HCT116 (cell line): ENCODE data around the gene WWOX. TPM values are rescaled to one million over a fixed set of nuclear protein-coding genes. Genes with fewer than 3 reads are reported as not detected.

Experiments
- ATAC-seq: fragments of 200-7000 bp; cut with Tn5 transposase; 2 replicates; pipeline ENCODE4 v1.9.1; 2020; ENCODE audit warnings: mild to moderate bottlenecking, moderate library complexity
- BruUV-seq: library from RNA; stranded (reverse); fragments of 400-500 nt; replicated peaks from 2 replicates; lab custom pipeline; 2021; lab: Mats Ljungman, UMichigan
- CTCF ChIA-PET: fragments of 300-600 bp; sonication (Branson Sonifier 250); formaldehyde crosslinking; loops from one replicate; lab custom pipeline; 2021; ENCODE audit warnings: antibody characterized with exemption; lab: Charles Lee
- POLR2A ChIA-PET: fragments of 300-600, 350-600 bp; sonication (Branson Sonifier 250); formaldehyde crosslinking; loops from one replicate; lab custom pipeline; 2021; ENCODE audit warnings: antibody characterized with exemption; lab: Charles Lee
- RAD21 ChIA-PET, 2 experiments: fragments of 300-600 bp; sonication (Branson Sonifier 250); formaldehyde crosslinking; loops; one replicate each; lab custom pipeline; 2023; ENCODE audit warnings: low total read pairs in 2 of 2; ENCODE audit not compliant: uncharacterized antibody in 2 of 2, unreplicated experiment in 2 of 2, low non-redundant PET in 1 of 2; lab: Charles Lee
- DNase-seq: peaks from one replicate; pipeline ENCODE4 v3.0.0-alpha.2; 2010; ENCODE audit warnings: low read depth, low spot score
- H2AFZ ChIP-seq: fragments of 200-600 bp; shearing (Covaris generic), sonication (generic); 2 replicates; pipeline ENCODE4 v1.6.1; 2017; ENCODE audit warnings: low read depth, mixed run types, mixed read lengths, antibody characterized with exemption, low read length; ENCODE audit not compliant: poor library complexity, severe bottlenecking
- H3K27ac ChIP-seq: 2 replicates; pipeline ENCODE4 v1.5.1; 2012; ENCODE audit warnings: low read depth, low read length
- H3K27me3 ChIP-seq: fragments of 200-600 bp; sonication (generic); 2 replicates; pipeline ENCODE4 v1.6.1; 2016; ENCODE audit warnings: mixed run types, low read length, mixed read lengths; ENCODE audit not compliant: insufficient read depth
- H3K36me3 ChIP-seq, 2 experiments: fragments of 200-500 bp in 1 of 2; fragments of 200-600 bp in 1 of 2; sonication (Bioruptor generic) in 1 of 2; sonication (generic) in 1 of 2; 2 replicates each; pipeline versions ENCODE4 v1.5.1 to v1.6.1; 2014 to 2016; ENCODE audit warnings: low read length in 2 of 2, inconsistent platforms in 1 of 2, mixed read lengths in 1 of 2, mixed run types in 1 of 2; ENCODE audit not compliant: insufficient read depth in 2 of 2, control insufficient read depth in 1 of 2
- H3K4me1 ChIP-seq, 2 experiments: fragments of 200-600 bp in 1 of 2; sonication (generic) in 1 of 2; 2 replicates each; pipeline versions ENCODE4 v1.5.1 to v1.6.1; 2012 to 2017; ENCODE audit warnings: low read length in 2 of 2, inconsistent platforms in 1 of 2, mild to moderate bottlenecking in 1 of 2, mixed read lengths in 1 of 2, mixed run types in 1 of 2, moderate library complexity in 1 of 2; ENCODE audit not compliant: insufficient read depth in 2 of 2, control insufficient read depth in 1 of 2
- H3K4me2 ChIP-seq: fragments of 200-600 bp; sonication (generic); 2 replicates; pipeline ENCODE4 v1.6.1; 2017; ENCODE audit warnings: mixed run types, low read length, mixed read lengths
- H3K4me3 ChIP-seq, 2 experiments: fragments of 200-600 bp in 1 of 2; sonication (generic) in 1 of 2; replicated peaks in 1 of 2; 2 replicates each; pipeline ENCODE4 v1.5.1; 2011 to 2016; ENCODE audit warnings: low read length in 2 of 2, control low read depth in 1 of 2, low read depth in 1 of 2, mild to moderate bottlenecking in 1 of 2, mixed read lengths in 1 of 2, mixed run types in 1 of 2
- H3K79me2 ChIP-seq: fragments of 200-600 bp; sonication (generic); 2 replicates; pipeline ENCODE4 v1.6.1; 2017; ENCODE audit warnings: mild to moderate bottlenecking, mixed run types, low read length, moderate library complexity, mixed read lengths; ENCODE audit not compliant: insufficient read depth
- H3K9ac ChIP-seq: fragments of 200-600 bp; sonication (generic); 2 replicates; pipeline ENCODE4 v1.6.1; 2016; ENCODE audit warnings: low read length, mixed read lengths
- H3K9me2 ChIP-seq: fragments of 200-600 bp; sonication (generic), shearing (Covaris generic); 2 replicates; pipeline ENCODE4 v1.6.1; 2017; ENCODE audit warnings: mixed run types, mild to moderate bottlenecking, moderate library complexity; ENCODE audit not compliant: insufficient read depth
- H3K9me3 ChIP-seq, 2 experiments: fragments of 200-500 bp in 1 of 2; fragments of 200-600 bp in 1 of 2; sonication (Bioruptor generic) in 1 of 2; sonication (generic) in 1 of 2; 2 replicates each; pipeline ENCODE4 v1.6.1; 2014 to 2017; ENCODE audit warnings: low read length in 2 of 2, mixed read lengths in 2 of 2, inconsistent platforms in 1 of 2, low read depth in 1 of 2, mild to moderate bottlenecking in 1 of 2, mixed run types in 1 of 2, moderate library complexity in 1 of 2; ENCODE audit not compliant: control insufficient read depth in 1 of 2, insufficient read depth in 1 of 2
- H4K20me1 ChIP-seq: fragments of 200-600 bp; sonication (generic), shearing (Covaris generic); 2 replicates; pipeline ENCODE4 v1.6.1; 2017; ENCODE audit warnings: mixed run types, mild to moderate bottlenecking, moderate library complexity; ENCODE audit not compliant: insufficient read depth
- CBX3 ChIP-seq: IDR thresholded peaks from 2 replicates; pipeline ENCODE4 v1.6.1; 2012; ENCODE audit warnings: low read depth
- CEBPB ChIP-seq: IDR thresholded peaks from 2 replicates; pipeline ENCODE4 v1.6.1; 2012; ENCODE audit warnings: low read depth
- ELF1 ChIP-seq: IDR thresholded peaks from 2 replicates; pipeline ENCODE4 v1.6.1; 2012; ENCODE audit warnings: low read depth, borderline replicate concordance
- EZH2 ChIP-seq: fragments of 200-600 bp; sonication (generic); IDR thresholded peaks from 2 replicates; pipeline ENCODE4 v1.6.1; 2017; ENCODE audit warnings: antibody characterized with exemption, mixed run types
- EZH2phosphoT487 ChIP-seq: fragments of 200-600 bp; IDR thresholded peaks from 2 replicates; pipeline ENCODE4 v1.6.1; 2018; ENCODE audit warnings: antibody characterized with exemption, borderline replicate concordance
- JUND ChIP-seq: IDR thresholded peaks from 2 replicates; pipeline ENCODE4 v1.6.1; 2012
- POLR2A ChIP-seq: IDR thresholded peaks from 2 replicates; pipeline ENCODE4 v1.7.0; 2011; ENCODE audit warnings: borderline replicate concordance; ENCODE audit not compliant: insufficient read depth, insufficient read length; ENCODE audit errors: extremely low read depth
- POLR2AphosphoS5 ChIP-seq: IDR thresholded peaks from 2 replicates; pipeline ENCODE4 v1.6.1; 2011; ENCODE audit warnings: mild to moderate bottlenecking, low read depth, low read length, moderate library complexity
- RAD21 ChIP-seq: IDR thresholded peaks from 2 replicates; pipeline ENCODE4 v1.6.1; 2012; ENCODE audit warnings: low read depth, mild to moderate bottlenecking
- SP1 ChIP-seq: IDR thresholded peaks from 2 replicates; pipeline ENCODE4 v1.6.1; 2012; ENCODE audit warnings: low read depth
- SRF ChIP-seq: IDR thresholded peaks from 2 replicates; pipeline ENCODE4 v1.6.1; 2012; ENCODE audit warnings: low read depth
- TCF7L2 ChIP-seq: IDR thresholded peaks from 2 replicates; pipeline ENCODE4 v1.7.0; 2011; ENCODE audit warnings: borderline replicate concordance, inconsistent platforms; ENCODE audit not compliant: insufficient read depth, insufficient read length; ENCODE audit errors: extremely low read depth
- ZFX ChIP-seq: fragments of 450-650 bp; IDR thresholded peaks from 2 replicates; pipeline ENCODE4 v1.6.1; 2017
- intact Hi-C: fragments of 100-400 bp; cut with micrococcal nuclease; formaldehyde crosslinking; loops from 2 replicates; pipeline ENCODE4 v1.10.0; 2022
- total RNA-seq: library from RNA; stranded (reverse); gene quantifications from one replicate; pipeline ENCODE4 v1.2.1, GENCODE V29; 2021; ENCODE audit not compliant: unreplicated experiment
- TF ChIP-seq, protein P1 (sequence below): IDR thresholded peaks from 2 replicates; pipeline ENCODE4 v1.6.1; 2012; ENCODE audit warnings: low read depth
- TF ChIP-seq, protein P2 (sequence below): IDR thresholded peaks from 2 replicates; pipeline ENCODE4 v1.6.1; 2011; ENCODE audit warnings: mild to moderate bottlenecking, low read length, moderate library complexity; ENCODE audit not compliant: insufficient replicate concordance; ENCODE audit errors: extremely low read depth
- TF ChIP-seq, protein P3 (sequence below): IDR thresholded peaks from 2 replicates; pipeline ENCODE4 v1.6.1; 2012
- TF ChIP-seq, protein P4 (sequence below): IDR thresholded peaks from 2 replicates; pipeline ENCODE4 v1.6.1; 2012
- TF ChIP-seq, protein P5 (sequence below), 3 experiments: fragments of 200-600 bp in 1 of 3; sonication (generic) in 1 of 3; IDR thresholded peaks in 2 of 3; conservative IDR thresholded peaks in 1 of 3; 2 replicates each; pipeline ENCODE4 v1.5.1; 2012 to 2017; ENCODE audit warnings: low read depth in 2 of 3, low read length in 2 of 3, antibody characterized with exemption in 1 of 3, borderline replicate concordance in 1 of 3, control low read depth in 1 of 3, mild to moderate bottlenecking in 1 of 3, mixed read lengths in 1 of 3, mixed run types in 1 of 3, moderate library complexity in 1 of 3; ENCODE audit not compliant: insufficient read depth in 1 of 3

WWOX gene
- total RNA-seq, 1 experiment from 2014 or later, result 13.7 TPM

DNA sequence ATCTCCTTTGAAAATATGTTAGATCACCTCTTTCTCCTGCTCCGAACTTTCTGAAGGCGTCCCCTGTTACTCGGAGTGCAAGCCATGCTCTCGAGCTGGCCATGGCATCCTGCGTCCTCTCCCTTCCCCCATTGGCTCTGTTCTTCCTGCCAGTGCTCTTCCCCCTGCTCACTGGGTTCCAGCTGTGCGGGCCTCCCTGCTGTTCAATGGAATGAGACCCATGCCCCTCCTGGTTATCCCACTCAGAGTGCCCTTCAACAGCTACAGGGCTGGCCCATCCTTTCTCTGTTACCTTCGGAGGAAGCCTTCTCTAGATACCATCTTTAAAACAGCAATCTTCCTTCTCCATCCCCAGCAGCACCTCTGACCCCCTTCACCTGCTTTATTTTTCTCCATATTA, 996.8 kb downstream of the WWOX start:
- no peaks in the 10 kb centered on the region for H3K4me1 ChIP-seq
- BruUV-seq, result no TSS peak
- peaks cover 0 to 3% of the 10 kb centered on the region in 2 experiments; a peak in 2 of 4 replicates for H3K9me3 ChIP-seq
- no peaks in the 10 kb centered on the region for H3K27me3 ChIP-seq
- ATAC-seq, result no peak
- no peak overlapping the region for H2AFZ ChIP-seq
- no peak overlapping the region for H3K27ac ChIP-seq
- H3K9ac ChIP-seq, result no peak overlapping the region
- no peaks in the 10 kb centered on the region for H3K79me2 ChIP-seq
- ChIA-PET RAD21 (no interaction called here), POLR2A (no interaction called here), CTCF (no interaction called here)
- H3K4me2 ChIP-seq, result no peak overlapping the region
- H3K36me3 ChIP-seq, result no peaks in the 10 kb centered on the region
- intact Hi-C loops, result no loop called here
- H3K4me3 ChIP-seq, result no peak overlapping the region
- H3K9me2 ChIP-seq, result no peaks in the 10 kb centered on the region
- DNase-seq, result no peak
- no peaks in the 10 kb centered on the region for H4K20me1 ChIP-seq
- no peak for TF ChIP-seq ZFX
- no peak for TF ChIP-seq SRF
- TF ChIP-seq, protein P1, sequence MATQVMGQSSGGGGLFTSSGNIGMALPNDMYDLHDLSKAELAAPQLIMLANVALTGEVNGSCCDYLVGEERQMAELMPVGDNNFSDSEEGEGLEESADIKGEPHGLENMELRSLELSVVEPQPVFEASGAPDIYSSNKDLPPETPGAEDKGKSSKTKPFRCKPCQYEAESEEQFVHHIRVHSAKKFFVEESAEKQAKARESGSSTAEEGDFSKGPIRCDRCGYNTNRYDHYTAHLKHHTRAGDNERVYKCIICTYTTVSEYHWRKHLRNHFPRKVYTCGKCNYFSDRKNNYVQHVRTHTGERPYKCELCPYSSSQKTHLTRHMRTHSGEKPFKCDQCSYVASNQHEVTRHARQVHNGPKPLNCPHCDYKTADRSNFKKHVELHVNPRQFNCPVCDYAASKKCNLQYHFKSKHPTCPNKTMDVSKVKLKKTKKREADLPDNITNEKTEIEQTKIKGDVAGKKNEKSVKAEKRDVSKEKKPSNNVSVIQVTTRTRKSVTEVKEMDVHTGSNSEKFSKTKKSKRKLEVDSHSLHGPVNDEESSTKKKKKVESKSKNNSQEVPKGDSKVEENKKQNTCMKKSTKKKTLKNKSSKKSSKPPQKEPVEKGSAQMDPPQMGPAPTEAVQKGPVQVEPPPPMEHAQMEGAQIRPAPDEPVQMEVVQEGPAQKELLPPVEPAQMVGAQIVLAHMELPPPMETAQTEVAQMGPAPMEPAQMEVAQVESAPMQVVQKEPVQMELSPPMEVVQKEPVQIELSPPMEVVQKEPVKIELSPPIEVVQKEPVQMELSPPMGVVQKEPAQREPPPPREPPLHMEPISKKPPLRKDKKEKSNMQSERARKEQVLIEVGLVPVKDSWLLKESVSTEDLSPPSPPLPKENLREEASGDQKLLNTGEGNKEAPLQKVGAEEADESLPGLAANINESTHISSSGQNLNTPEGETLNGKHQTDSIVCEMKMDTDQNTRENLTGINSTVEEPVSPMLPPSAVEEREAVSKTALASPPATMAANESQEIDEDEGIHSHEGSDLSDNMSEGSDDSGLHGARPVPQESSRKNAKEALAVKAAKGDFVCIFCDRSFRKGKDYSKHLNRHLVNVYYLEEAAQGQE, result no peak
- no peak for TF ChIP-seq JUND
- TF ChIP-seq, protein P2, sequence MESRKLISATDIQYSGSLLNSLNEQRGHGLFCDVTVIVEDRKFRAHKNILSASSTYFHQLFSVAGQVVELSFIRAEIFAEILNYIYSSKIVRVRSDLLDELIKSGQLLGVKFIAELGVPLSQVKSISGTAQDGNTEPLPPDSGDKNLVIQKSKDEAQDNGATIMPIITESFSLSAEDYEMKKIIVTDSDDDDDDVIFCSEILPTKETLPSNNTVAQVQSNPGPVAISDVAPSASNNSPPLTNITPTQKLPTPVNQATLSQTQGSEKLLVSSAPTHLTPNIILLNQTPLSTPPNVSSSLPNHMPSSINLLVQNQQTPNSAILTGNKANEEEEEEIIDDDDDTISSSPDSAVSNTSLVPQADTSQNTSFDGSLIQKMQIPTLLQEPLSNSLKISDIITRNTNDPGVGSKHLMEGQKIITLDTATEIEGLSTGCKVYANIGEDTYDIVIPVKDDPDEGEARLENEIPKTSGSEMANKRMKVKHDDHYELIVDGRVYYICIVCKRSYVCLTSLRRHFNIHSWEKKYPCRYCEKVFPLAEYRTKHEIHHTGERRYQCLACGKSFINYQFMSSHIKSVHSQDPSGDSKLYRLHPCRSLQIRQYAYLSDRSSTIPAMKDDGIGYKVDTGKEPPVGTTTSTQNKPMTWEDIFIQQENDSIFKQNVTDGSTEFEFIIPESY, result no peak
- TF ChIP-seq, protein P3, sequence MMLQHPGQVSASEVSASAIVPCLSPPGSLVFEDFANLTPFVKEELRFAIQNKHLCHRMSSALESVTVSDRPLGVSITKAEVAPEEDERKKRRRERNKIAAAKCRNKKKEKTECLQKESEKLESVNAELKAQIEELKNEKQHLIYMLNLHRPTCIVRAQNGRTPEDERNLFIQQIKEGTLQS, result no peak
- TF ChIP-seq, protein P4, sequence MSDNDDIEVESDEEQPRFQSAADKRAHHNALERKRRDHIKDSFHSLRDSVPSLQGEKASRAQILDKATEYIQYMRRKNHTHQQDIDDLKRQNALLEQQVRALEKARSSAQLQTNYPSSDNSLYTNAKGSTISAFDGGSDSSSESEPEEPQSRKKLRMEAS, result no peak
- no peak for TF ChIP-seq SP1
- TF ChIP-seq, protein P5, sequence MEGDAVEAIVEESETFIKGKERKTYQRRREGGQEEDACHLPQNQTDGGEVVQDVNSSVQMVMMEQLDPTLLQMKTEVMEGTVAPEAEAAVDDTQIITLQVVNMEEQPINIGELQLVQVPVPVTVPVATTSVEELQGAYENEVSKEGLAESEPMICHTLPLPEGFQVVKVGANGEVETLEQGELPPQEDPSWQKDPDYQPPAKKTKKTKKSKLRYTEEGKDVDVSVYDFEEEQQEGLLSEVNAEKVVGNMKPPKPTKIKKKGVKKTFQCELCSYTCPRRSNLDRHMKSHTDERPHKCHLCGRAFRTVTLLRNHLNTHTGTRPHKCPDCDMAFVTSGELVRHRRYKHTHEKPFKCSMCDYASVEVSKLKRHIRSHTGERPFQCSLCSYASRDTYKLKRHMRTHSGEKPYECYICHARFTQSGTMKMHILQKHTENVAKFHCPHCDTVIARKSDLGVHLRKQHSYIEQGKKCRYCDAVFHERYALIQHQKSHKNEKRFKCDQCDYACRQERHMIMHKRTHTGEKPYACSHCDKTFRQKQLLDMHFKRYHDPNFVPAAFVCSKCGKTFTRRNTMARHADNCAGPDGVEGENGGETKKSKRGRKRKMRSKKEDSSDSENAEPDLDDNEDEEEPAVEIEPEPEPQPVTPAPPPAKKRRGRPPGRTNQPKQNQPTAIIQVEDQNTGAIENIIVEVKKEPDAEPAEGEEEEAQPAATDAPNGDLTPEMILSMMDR (IDR thresholded peaks at IDR 0.05 in 2 of 3, conservative IDR thresholded peaks at IDR 0.05 in 1 of 3; ENCODE audit: borderline replicate concordance in 1 of 3, insufficient read depth in 1 of 3, low read depth in 2 of 3, low read length in 2 of 3), result no peak
- TF ChIP-seq TCF7L2, result no peak
- no peak for TF ChIP-seq POLR2AphosphoS5
- TF ChIP-seq CBX3, result no peak
- no peak for TF ChIP-seq EZH2phosphoT487
- TF ChIP-seq EZH2, result no peak
- TF ChIP-seq ELF1, result no peak
- no peak for TF ChIP-seq POLR2A
- TF ChIP-seq CEBPB, result no peak
- TF ChIP-seq RAD21, result no peak
